HG03521 (cell line): ENCODE measurements around the gene ZNF618.

Source experiments
- ATAC-seq: cut with Tn5 transposase; IDR thresholded peaks from one replicate; pipeline ENCODE4 v1.9.1; 2021; ENCODE audit warnings: mild to moderate bottlenecking, moderate library complexity; ENCODE audit not compliant: unreplicated experiment

Gene ZNF618

DNA sequence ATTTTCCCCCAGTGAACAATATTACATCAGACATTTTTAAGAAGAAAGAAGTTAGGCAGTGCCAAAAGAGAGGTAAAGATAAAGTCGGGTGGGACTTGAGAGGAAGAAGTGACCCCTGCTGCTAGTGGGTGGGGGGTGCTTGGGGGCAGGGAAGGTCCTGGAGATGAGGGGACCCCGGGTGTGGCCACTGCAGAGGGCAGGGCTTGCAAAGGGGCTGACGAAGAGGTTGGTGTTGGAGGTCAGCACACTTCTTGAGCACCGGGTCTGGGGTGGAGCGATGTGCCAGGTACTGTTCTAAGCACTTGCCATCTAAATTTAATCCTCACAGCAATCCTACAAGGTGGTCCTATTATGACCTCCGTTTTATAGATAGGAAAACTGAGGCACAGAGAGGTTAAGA lies 140.0 kb downstream of the ZNF618 start:
- no peak for ATAC-seq

DNA sequence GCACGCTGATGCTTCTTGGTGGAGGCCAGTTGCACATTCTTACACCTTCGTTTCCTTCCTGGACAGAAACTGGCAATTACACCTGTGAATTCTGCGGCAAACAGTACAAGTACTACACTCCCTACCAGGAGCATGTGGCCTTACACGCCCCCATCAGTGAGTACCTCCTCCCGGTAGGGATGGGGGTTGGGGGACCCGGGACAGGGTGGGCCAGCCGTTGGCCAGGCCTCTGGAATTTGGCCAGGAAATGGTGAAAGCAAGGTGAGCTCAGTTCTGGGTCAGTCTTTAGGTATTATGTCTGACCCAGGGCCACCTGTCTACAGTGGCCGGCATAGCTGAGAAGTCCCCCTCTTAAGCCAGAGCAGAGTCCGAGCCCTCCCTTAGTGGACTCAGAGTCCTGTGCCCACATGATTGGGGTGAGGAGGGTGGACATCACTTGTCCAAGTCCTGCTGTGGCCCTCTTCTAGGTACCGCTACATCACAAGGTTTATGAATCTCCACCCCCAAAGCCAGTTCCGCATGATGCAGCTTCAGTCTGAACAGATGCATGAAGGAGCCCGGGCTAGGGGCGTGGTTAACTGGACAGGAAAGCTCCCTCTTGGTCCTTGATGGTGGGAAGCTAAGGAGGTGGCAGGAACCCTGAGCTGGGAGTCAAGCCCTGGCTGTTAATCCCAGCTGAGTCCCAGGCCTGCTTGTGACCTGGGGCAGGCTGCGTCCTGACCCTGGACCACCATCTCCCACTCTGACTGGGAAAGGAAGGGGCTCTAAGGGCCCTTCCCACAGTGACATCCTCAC lies 140.7 kb downstream of the ZNF618 start:
- ATAC-seq: no peak

DNA sequence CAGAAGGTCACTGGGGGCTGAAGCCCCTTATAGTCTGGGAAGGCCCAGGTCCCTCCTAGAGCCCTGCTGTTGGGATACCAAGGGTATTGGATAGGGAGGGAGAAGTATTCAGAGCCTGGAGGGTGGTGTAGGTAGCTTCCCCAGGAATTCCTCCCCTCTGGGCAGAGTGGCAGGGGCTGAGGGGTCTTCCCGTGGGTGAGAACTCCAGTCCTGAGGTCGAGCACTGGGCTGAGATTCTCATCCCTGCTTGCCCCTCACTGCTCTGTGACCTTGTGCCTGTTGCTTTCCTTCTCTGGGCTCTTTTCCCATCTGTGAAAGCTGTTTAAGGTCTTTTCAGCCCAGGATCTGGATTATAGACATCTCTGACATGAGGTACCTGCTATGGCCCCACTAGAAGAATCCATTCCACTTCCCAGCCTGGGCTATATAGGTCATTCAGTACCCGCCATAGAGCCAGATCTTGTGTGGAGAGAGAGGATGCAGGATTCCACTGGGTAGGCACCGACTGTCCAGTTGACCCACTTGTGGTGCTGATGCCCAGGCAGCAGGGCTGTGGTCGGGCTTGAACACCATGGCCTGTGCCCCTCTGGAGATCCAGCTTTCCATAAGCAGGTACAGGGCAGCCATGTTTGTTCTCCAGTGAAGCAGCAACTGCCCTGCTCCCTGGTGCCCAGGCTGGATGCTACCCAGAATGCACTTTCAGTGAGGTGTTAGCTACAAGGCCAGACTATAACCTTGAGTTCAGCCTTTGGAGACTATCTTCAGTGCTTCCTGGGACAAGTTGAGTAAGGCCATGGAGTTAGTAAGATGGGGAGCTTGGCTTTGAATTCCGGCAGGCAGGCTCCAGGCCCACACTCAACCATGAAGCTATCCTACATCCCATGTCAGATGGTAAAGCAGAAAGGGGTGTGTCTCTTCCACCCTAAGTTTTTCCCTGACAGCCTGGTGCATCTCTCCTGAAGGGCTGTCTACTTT lies 141.9 kb downstream of the ZNF618 start:
- no peak for ATAC-seq

DNA sequence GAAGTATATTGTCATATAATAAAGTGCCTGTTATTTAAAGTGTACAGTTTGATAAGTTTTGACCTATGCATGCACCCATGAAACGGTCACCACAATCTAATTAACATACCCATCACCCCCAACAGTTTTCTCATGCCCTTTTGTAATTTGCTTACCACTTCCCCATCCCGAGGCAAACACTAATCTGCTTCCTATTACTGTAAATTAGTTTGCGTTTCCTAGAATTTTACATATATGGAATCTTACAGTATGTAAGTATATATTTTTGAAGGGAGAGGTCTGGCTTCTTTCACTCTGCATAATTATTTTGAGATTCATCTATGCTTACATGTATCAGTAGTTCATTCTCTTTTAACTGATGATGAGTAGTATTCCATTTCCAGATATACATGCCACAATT lies 145.5 kb downstream of the ZNF618 start:
- ATAC-seq: no peak

DNA sequence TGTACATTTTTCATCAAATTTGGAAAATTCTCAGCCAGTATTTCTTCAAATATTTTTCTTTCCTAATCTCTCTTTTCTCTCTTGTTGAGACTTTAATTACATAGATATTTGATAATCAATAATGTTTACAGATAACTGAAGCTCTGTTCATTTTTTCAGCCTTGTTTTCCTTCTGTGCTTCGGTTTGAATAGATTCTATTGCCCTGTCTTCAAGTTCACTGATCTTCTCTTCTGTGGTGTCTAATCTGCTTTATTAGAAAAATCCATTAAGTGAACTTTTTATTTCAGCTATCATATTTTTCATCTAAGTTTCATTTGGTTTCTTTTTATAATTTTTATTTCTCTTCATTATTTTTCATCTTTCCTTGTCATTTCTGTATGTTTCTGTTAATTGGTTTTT lies 147.9 kb downstream of the ZNF618 start:
- no peak for ATAC-seq

DNA sequence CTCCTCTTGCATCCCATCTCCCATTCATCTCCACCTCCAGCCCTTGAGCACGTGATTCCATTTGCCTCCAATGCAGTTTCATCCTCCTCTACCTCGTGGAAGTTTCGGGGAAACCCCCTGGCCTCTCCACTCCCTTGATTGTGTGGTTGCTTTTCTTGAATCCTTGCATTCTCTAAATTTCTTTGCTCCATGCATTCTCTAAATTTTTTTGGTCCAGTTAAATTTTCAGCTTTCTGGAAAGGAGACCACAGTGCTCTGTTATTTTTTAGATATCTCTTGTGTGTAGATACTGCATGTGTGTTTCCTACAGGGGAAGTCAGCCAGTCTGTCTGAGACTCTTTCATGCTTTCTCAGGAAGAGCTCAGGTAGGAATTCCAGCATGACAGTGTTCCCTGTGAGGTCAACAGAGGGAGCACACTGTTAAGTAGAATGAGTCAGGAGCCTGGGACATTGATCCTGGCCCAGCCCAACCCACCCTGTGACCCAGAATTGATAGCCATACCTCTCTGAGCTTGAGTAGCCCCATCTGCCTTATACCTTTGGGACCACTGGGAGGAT lies 149.2 kb downstream of the ZNF618 start:
- ATAC-seq: no peak

DNA sequence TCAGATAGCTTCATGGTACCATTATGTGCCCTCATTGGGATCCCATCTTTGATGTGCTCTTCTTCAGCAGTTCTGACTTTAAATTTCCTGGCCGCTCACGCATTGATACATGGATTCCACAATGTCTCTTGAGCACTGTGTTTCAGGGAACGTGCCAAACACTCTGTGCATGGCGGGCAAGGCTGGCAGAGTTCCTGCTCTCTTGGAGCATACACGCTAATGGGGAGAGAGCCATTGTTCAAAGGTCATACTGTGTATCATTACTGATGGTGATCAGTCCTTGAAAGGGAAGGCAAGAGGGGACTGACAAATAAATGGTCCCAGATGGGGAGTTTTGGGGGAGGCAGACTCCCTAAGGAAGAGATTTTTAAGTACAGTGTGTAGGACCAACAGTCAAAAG lies 149.7 kb downstream of the ZNF618 start:
- no peak for ATAC-seq

DNA sequence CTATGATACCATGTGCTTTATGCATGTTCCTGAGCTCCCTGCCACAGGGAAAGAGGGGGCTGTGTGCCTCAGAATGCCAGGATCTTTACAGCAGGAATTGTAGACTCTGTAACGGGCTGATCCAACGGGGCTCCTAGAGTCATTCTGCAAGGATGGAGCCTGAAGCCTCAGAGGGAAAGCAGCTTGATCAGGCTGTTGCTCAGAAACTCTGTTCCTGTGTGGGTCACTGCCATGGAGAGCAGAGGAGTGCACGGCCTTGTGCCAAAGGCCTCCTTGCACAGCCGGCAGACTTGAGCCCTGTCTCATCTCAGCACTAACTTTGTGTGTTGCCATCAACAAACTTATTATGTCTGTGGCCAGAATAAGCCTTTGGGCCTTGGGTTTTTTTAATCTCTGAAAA lies 150.2 kb downstream of the ZNF618 start:
- ATAC-seq: no peak

DNA sequence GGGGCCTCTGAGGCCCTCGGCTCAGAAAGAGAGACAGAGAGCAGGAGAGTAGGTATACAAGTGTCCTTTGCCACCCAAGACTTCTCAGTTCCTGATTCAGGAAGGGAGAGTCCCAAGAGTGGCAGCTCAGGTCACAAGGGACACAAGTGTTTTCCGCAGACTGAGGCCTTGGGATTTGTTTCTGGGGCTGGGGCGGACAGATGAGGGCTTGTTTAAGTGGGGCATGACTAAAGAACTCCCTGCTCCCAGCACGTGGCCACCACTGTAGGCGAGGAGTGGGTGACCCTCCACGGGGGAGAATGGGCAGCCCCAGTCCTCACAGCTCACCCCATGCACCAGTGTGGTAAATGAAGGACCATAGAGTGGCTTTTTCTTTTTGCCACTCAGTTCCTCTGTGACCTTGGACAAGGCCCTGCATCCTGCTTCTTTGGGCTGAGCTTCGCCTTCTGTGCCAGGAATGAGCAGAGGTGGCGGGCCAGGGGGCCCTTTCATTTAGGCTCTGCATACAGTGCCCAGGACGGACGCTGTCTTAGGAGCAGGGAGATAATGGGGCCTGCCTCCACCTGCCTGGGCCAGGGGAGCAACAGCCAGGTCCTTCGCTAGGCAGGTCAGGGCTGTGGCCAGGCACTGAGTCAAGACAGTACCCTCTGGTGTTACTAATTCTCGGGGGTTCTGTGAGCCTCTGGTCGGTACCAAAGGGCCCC lies 151.2 kb downstream of the ZNF618 start:
- ATAC-seq: no peak

DNA sequence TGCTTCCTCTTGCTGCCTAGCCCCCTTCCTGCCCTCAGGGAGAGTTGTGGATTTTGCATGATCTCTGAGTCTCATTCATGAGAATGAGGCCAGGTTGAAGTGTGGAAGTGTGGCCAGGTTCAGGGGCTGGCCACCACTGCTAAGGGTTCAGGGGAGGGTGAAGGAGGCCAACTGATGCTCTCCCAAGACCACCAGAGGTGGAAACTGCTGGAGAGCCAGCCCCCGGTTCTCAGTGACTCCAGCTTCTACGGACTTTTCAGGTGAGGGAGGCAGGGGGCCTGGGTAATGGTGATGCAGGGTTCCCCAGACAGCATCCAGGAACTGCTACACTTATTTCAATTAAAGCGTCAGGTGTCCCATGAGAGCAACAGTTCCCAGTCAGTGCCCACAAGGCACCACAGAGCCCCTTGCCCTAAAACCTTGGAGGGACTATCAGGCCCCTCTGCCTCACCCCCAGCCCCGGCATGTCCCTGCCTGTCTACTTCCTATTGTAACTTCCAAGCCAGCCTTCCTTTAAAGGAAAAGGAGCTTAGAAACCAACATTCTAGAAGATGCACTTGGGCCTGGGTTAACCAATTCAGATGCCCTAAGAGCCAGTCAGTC lies 151.9 kb downstream of the ZNF618 start:
- ATAC-seq: no peak

DNA sequence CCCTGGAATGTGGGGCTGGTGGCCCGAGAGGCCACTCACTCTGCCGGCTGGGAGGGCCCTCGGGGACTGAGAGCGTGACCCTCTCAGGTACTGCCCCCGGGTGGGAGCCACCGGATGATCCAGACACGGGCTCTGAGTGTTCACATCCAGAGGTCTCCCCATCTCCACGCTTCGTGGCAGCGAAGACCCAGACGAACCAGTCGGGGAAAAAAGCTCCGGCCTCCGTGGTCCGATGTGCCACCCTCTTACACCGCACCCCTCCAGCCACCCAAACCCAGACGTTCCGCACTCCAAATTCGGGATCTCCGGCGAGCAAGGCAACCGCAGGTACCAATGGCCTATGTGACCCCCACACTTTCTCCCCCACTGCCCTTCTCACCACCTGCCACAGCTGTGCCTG lies 152.5 kb downstream of the ZNF618 start:
- ATAC-seq: no peak

DNA sequence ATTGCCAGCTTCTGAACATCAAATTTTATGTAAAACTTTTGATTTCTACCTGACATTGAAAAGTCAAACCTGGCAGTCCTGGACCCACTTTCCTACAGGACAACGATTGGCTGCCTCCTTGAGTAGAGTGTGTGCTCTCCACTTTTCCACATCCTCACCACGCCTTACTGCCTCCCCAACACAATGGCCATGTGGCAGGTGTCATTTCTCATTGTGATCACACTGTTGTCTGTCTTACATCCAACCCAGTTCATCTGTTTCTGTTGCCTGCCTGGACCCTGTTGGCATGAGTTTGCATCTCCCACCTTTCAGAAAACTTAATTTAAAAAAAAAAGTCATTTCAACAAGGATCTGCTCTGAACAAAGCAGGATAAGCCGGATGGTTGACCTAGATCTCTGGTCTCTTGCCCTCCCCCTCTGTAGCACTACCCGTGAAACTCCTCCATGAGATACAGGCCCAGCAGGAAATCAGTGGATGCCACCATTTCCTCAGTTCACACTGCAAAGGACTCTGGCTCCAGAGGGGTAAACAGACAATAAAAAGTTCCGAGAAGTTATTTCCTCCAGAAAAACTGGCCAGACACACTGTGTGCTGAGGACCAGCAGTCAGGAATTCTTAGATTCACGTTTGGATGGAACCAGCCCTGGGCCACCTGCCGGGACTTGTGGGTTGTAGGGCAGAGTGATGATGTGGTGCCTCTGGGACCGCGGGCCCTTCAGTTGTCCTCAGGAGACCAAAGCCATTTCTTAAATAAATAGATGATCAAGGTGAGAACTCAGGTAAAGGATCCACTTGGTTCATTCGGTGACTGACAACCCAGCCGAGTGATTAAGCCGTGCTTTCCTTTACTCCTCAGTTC lies 153.4 kb downstream of the ZNF618 start:
- no peak for ATAC-seq

DNA sequence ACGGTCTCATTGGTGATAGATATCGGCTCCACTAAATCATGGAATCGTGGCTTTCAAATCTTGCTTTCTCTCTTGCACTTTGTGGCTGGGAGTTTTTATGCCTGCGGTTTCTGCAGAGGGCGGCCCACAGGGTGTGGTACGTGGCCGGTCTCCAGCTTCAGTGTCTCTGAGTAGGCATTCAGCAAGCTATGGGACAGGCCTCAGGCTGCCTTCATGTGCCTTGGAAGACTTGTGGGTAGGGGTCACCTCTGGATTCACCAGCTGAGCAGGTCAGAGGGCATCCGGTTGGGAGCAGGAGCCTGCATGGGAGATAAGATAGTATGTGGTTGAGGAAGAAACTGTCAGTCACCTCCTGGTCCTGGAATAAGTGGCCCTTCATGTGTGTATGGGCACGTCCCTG lies 154.3 kb downstream of the ZNF618 start:
- no peak for ATAC-seq

DNA sequence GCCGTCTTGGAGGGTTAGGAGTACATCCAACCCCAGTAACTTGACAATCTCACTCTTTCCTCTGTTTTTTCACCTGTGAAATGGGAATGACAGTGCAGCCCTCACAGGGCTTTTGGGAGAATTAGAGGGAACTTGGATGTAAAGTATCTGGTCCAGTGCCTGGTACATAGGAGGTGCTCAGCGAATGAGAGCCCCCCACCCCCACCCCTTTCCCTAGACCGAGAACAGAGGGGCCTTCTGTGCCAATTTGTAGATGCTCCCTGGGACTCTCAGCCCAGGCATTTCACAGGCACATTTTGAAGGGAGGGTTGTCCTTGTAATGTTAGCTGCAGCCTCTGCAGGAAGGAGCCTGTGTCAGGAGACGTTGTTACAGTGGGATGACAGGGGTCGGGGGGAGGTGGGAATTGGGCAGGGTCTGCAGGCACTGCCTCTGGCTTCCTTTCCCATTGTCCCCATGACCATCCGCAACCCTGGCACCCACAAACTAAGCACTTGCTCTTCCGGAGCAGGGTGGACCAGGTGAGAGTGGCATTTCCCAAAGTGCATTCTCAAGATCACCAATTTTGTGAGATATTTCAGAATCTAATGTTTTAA lies 155.0 kb downstream of the ZNF618 start:
- ATAC-seq: no peak

DNA sequence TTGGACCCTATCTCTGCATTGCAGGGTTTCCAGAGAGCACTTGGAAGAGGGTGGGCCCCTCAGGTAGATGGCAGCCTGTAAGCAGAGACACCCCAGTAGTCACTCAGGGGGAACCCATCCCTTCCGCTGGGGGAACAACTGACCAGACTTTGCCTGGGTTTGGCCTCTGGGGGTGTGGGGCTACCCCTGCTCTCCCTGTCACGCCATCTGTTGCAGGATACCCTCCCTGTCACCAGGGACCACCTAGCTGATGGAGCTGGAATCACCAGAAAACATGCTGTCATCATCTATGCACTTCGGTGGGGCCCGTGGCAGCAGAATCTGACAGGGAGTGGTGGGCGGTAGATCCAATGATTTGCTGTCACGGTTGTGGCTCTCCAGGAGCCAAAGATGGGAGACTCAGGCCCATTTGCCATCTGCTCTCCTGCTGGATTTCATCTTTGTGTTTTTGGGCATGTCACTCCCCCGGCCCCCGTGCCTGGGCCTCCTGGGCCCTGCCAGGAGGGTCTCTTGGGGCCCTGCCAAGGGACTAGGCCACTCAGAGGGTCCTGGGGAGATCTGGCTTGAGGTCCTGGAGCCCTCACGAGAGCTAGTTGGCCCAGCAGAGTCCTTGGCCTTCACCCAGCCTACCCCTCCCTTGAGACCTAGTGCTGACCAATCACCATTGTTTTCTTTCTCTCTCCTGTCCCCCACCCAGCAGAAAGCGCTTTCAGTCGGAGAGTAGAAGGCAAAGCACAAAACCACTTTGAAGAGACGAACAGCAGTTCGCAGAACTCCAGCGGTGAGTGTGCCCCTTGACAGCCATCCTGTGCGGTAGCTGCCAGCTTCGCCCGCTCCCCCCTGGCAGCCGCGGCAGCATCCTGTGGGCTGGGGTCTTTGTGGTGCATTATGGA lies 156.1 kb downstream of the ZNF618 start:
- ATAC-seq: no peak

DNA sequence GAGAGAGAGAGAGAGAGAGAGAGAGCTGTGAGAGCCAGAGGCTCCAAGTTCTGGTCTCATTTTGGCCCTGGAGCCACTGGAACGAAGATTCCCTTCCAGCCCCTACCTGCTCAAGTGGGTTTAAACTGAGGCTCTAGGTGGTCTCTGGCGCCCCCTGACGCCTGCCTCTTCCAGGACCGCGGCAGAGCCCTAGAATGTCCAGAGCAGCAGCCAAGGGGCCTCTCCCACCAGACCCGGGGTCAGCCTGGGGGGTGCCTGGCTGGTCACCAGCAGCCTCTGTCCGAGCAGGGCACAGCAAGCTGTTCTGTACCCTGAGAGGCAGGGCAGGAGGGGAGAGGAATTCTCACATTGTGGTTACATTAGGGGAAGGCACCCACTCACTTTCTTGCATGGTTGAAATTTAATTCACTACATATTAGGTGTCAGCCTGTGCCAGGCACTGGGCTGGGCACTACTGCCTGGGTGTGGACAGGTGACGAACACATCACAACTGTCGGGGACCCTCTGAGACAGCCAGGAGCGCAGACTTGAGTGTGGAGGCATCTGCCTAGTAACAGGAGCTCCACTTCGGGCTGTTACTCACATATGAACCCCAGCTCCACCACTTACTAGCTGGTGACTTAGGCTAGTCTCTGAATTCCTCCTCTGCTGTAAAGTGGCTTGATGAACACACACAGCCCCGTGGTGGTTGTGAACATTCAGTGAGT lies 157.4 kb downstream of the ZNF618 start:
- no peak for ATAC-seq

DNA sequence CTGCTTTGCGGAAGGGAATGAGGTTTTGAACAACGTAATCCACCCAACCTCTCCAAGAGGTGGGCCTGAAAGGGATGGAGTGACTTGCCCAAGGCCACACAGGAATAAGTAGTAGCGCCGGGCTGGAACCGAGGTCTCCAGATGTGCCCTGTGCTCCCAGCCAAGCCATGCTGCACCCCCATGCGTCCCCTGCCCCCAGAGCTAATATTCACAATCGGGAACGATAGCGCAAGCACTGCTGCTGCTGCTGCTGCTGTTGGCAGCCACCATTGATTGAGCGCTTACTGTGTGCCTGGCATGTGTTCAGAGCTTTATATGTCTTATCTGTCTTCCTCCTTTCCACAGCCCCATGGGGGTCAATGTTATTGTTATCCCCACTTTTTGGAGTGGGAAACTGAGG lies 158.1 kb downstream of the ZNF618 start:
- no peak for ATAC-seq

DNA sequence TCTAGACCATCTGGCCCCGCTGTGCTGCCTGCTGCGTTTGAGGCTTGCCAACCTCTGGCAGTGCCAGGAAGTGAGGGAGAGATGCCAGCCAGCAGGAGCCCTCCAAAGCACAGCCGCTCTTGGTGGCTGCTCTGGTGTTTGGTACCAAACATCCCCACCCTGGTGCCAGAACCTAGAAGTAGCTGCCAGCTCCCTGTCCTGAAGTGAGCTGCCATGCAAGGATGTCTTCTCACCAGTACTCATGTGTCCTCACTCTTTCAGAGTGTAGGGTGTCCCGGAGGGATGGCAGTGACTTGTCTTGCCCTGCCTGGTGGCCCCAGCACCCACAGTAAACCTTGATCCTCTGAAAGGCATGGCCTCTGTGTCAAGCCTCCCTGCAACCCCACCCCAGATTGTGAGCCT lies 158.6 kb downstream of the ZNF618 start:
- ATAC-seq: no peak
